Esophagus squamous epithelium (tissue), 4 donors: ENCODE data around the gene BIRC6.

ENCODE experiments used
- CTCF ChIP-seq, 6 experiments: fragments of 450-650 bp in 4 of 6; fragments of 200-600 bp in 2 of 6; sonication (generic) in 2 of 6; IDR thresholded peaks; one replicate each; pipeline ENCODE4 v1.5.1; 2016 to 2019; ENCODE audit warnings: antibody characterized with exemption in 6 of 6, mild to moderate bottlenecking in 4 of 6, moderate library complexity in 4 of 6
- POLR2A ChIP-seq, 4 donors: fragments of 450-650 bp; IDR thresholded peaks; one replicate each; pipeline ENCODE4 v1.6.1; 2017; ENCODE audit warnings: antibody characterized with exemption in 4 of 4, mild to moderate bottlenecking in 4 of 4, moderate library complexity in 3 of 4

- TF ChIP-seq CTCF (IDR thresholded peaks at IDR 0.05) (no peak), POLR2A (IDR thresholded peaks at IDR 0.05) (no peak)
Observed at GRCh38 chr2:32453242-32454062, 96.6 kb downstream of the BIRC6 start.
